Dedifferentiated amniotic fluid mesenchymal stem cell (primary cell): Measurements from ENCODE around the gene CCPG1.
A peak's percentile ranks its signal among the peaks of the same experiment; 100 is the strongest.
"Not testable (repeated sequence)": the region's sequence is repeated elsewhere in the genome, so short reads cannot be mapped to it uniquely, and the experiment has no call there.

Source experiments
- DNase-seq: peaks from one replicate; pipeline ENCODE4 v3.0.0-alpha.2; 2016; ENCODE audit errors: extremely low spot score

CCPG1 gene

GRCh38 chr15:55408012-55408928 is at the start of gene CCPG1, which contains the start of gene PIERCE2:
Gene CCPG1 (minus strand): TSS chr15:55408359. CDS start chr15:55389424, 18,935 bp downstream.
Gene PIERCE2 (plus strand): TSS chr15:55408495. CDS start chr15:55408769, 274 bp downstream.
- DNase-seq, result peak; percentile 92

DNA sequence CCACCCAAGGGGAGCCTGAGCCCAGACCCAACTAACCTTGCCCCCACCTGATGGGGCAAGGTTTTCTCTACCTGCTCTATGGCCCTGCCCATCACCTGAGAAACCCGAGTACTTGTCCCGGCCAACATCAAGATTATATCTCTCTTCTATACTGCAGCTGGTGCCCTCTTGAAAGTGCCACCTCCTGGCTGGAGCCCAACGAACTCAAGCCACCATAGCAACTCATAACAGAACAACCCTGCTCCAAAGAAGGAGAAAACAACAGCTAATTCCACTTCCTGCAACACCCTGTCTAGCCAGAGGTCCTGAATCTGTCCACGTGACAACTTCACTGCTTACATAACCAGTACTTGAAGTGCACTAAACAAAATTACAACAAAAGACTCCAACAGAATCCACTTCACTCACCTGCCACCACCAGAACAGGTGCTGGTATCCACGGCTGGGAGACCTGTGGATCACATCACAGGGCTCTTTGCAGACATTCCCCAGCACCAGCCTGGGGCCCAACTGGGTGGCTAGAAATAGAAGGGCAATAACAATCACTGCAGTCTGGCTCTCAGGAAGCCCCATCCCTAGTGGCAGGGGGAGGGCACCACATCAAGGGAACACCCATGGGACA is 49.4 kb upstream of the CCPG1 start:
- no peak for DNase-seq

DNA sequence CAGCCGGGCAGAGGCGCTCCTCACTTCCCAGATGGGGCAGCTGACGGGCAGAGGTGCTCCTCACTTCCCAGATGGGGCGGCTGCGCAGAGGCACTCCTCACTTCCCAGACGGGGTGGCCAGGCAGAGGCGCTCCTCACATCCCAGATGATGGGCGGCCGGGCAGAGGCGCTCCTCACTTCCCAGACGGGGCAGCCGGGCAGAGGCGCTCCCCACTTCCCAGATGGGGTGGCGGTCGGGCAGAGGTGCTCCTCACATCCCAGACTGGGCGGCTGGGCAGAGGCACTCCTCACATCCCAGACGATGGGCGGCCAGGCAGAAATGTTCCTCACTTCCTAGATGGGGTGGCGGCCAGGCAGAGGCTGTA is 38.9 kb upstream of the CCPG1 start:
- DNase-seq, result not testable (repeated sequence)

DNA sequence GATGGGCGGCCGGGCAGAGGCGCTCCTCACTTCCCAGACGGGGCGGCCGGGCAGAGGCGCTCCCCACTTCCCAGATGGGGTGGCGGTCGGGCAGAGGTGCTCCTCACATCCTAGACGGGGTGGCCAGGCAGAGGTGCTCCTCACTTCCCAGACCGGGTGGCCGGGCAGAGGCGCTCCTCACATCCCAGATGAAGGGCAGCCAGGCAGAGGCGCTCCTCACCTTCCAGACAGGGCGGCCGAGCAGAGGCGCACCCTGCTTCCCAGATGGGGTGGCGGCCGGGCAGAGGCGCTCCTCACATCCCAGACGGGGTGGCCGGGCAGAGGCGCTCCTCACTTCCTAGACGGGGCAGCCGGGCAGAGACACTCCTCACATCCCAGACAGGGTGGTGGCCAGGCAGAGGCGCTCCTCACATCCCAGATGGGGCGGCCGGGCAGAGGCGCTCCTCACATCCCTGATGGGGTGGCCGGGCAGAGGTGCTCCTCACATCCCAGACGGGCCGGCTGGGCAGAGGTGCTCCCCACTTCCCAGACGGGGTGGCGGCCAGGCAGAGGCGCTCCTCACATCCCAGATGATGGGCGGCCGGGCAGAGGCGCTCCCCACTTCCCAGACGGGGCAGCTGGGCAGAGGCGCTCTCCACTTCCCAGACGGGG is 38.3 kb upstream of the CCPG1 start:
- DNase-seq, result not testable (repeated sequence)

DNA sequence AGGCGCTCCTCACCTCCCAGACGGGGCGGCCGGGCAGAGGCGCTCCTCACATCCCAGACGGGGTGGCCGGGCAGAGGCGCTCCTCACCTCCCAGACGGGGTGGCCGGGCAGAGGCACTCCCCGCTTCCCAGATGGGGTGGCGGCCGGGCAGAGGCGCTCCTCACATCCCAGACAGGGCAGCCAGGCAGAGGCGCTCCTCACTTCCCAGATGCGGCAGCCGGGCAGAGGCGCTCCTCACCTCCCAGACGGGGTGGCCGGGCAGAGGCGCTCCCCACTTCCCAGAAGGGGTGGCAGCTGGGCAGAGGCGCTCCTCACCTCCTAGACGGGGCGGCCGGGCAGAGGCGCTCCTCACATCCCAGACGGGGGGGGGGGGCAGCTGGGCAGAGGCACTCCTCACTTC is 37.8 kb upstream of the CCPG1 start:
- DNase-seq, result not testable (repeated sequence)

GRCh38 chr15:55443141-55443540 is 35.0 kb upstream of the CCPG1 start:
- DNase-seq, result not testable (repeated sequence)

DNA sequence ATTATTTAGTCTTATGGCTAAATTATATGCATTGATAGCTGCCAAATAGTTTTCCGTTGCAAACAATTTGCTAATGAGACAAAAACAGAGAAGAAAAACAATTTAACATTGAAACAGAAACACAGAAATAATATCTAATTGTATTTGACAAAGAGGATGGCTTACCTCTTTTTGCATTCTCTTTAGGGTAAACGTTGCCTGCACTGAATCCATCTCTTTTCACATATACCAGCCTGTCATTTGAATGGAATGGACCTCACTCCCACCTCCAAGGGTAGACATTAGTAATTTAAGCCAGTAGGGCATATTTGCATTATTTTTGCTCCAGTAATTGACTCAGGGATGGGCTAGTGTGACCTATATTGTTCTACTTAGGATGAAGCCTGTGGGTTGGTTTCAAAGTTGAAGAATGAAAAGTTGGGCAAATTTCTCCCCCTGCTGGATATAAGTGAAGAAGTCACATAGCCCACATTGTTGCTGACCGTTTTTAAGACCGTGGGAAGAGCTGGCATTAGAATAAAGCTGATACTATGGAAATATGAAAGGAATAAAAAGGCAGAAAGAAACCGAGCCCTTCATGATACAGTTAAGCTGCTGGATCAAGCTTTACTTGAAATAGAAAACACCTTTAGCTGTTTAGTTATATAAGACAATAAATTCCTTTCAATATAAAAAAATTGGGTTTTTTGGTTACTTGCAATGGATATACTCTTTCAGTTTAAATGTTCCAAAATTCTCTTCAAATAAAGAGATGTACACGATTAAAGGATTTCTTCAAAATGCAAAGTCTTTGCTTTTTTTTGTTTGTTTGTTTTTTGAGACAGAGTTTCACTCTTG is 27.0 kb upstream of the CCPG1 start:
- peak; percentile 70 for DNase-seq

- no peak for DNase-seq
These were observed 13.9 kb upstream of the CCPG1 start for GRCh38 chr15:55422089-55422488.

- no peak for DNase-seq
These were observed 12.2 kb upstream of the CCPG1 start for GRCh38 chr15:55420171-55420866.

DNA sequence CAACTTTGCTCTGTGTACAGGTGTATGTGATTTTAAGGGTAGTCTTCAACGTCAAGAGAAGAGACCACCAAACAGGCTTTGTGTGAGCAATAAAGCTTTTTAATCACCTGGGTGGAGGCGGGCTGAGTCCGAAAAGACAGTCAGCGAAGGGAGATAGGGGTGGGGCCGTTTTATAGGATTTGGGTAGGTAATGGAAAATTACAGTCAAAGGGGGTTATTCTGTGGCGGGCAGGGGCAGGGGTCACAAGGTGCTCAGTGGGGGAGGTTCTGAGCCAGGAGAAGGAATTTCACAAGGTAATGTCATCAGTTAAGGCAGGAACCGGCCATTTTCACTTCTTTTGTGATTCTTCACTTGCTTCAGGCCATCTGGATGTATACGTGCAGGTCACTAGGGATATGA is 9.5 kb upstream of the CCPG1 start:
- DNase-seq, result not testable (repeated sequence)

GRCh38 chr15:55408976-55409375 is 817 bp upstream of the CCPG1 start:
- DNase-seq, result not testable (repeated sequence)

DNA sequence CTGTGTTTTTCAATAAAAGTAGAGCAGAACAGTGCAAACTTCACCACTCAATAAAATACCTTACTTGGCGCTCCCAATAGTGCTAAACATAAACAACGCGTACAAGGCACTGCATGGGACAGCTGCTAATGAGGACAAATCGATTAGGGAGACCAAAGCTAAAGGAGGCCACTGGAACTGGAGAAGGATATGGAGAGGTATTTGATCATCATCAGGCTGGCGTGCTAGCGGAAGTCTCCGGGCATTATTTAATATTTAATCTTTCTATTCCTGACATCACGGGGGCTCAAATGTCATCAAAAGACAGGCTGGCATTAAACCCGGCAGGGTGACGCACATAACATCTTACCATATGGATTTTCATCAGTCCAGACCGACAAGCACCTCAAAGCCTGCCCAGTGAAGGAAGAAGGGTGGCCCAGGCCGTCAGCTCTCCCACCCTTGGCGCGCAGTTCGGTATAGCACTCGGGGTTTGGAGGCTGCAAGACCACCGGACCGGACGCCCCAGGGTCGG is 604 bp downstream of the CCPG1 start:
- peak; percentile 25 for DNase-seq

DNA sequence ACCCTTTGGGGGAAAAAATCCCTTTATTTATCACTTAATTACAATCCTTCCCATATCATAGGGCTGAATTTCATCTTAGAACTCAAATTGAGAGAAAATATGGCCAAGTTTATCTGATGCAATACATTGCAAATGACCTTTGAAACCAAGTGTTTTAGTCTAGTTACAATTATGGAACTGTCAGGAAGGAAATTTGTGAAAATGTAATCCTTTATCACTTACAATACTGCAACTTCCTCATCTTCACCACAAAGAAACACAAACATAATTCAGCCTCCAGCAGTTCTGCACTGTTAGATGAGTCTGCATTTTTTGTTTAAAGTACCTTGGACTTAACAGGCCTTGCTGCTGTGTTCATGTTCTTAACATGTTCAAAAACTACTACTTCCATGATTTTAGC is 4.6 kb downstream of the CCPG1 start:
- DNase-seq, result peak; percentile 84

GRCh38 chr15:55402707-55403106 is 5.5 kb downstream of the CCPG1 start:
- peak; percentile 80 for DNase-seq

- no peak for DNase-seq
These were observed 6.3 kb downstream of the CCPG1 start for GRCh38 chr15:55401786-55402246.

DNA sequence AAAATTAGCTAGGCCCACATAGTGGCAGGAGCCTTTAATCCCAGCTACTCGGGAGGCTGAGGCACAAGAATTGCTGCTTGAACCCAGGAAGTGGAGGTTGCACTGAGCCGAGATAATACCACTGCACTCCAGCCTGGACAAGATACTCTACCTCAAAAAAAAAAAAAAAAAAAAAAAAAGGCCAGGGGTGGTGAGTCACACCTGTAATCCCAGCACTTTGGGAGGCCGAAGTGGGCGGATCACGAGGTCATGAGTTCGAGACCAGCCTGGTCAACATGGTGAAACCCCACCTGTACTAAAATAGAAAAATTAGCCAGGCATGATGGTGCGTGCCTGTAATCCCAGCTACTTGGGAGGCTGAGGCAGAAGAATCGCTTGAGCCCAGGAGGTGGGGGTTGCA is 8.1 kb downstream of the CCPG1 start:
- DNase-seq, result not testable (repeated sequence)

DNA sequence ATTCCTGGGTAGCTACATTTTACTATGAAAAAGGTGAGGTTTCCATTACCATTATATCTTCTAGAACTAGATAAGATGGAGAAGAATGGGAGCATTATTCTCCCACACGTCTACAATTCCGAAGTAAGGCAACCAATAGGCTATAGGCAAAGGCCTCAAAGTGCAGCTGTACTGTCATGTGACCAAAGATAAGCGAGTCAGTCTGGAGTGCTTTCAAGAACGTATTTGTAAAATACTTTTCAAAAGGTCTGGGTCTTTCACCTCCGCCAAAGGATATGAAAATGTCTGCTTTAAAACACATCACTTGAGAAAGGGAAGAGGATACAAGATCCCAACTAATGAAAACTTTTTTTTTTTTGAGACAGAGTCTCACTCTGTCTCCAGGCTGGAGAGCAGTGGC is 9.9 kb downstream of the CCPG1 start:
- no peak for DNase-seq

GRCh38 chr15:55394694-55395093 is 13.5 kb downstream of the CCPG1 start:
- no peak for DNase-seq

- no peak for DNase-seq
These were observed 18.9 kb downstream of the CCPG1 start for GRCh38 chr15:55389264-55389607.

DNA sequence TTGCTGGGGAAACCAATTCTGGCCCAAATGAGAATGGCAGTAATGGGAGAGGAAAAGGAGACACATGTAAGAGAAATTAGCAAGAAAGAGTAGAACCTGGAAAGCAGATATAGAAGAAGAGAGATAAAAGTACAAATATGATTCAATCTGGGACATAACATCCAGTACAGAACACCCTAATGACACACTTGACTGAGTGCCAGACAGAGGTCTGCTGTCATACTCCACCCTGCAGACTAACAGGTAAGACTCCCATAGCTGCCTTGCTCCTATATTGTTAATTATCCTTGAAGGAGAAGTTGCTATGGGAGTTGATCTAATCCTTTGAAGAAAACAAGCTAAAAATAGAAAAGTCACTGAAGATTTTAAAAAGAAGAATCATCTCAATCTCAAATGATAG is 21.1 kb downstream of the CCPG1 start:
- no peak for DNase-seq

- no peak for DNase-seq
These were observed 24.5 kb downstream of the CCPG1 start for GRCh38 chr15:55383687-55384086.
